Epithelial cell of esophagus (primary cell): ENCODE results near the gene SUSD4.

ENCODE experiments used
- DNase-seq: peaks from one replicate; pipeline ENCODE4 v3.0.0; 2010; ENCODE audit warnings: low read depth
- H3K4me3 ChIP-seq: 2 replicates; pipeline ENCODE4 v1.5.1; 2011; ENCODE audit warnings: mild to moderate bottlenecking, low read length, control low read depth
- CTCF ChIP-seq: IDR thresholded peaks from 2 replicates; pipeline ENCODE4 v1.5.1; 2011; ENCODE audit warnings: low read depth, mild to moderate bottlenecking, low read length, control low read depth, inconsistent platforms; ENCODE audit not compliant: insufficient read depth; ENCODE audit errors: missing control alignments

SUSD4 gene

GRCh38 chr1:223248001-223248769, 115.8 kb downstream of the SUSD4 start:
- no peak overlapping the region for H3K4me3 ChIP-seq
- DNase-seq: no peak
- TF ChIP-seq CTCF: no peak

GRCh38 chr1:223246476-223247112, 117.4 kb downstream of the SUSD4 start:
- no peak overlapping the region for H3K4me3 ChIP-seq
- DNase-seq: no peak
- TF ChIP-seq CTCF: no peak

GRCh38 chr1:223245983-223246382, 118.0 kb downstream of the SUSD4 start:
- no peak for DNase-seq
- TF ChIP-seq CTCF: no peak

GRCh38 chr1:223245411-223245810, 118.6 kb downstream of the SUSD4 start:
- no peak for DNase-seq
- H3K4me3 ChIP-seq: no peak overlapping the region
- no peak for TF ChIP-seq CTCF

More at GRCh38 chr1:223245983-223246382, 118.0 kb downstream of the SUSD4 start:
- no peak overlapping the region for H3K4me3 ChIP-seq

GRCh38 chr1:223244366-223245103, 119.4 kb downstream of the SUSD4 start:
- TF ChIP-seq CTCF: no peak
- DNase-seq: no peak
- no peak overlapping the region for H3K4me3 ChIP-seq

GRCh38 chr1:223243441-223244050, 120.4 kb downstream of the SUSD4 start:
- no peak for DNase-seq
- H3K4me3 ChIP-seq: no peak overlapping the region
- TF ChIP-seq CTCF: no peak
